Measurements from ENCODE around the gene FAM83C. TPM values are rescaled to one million over a fixed set of nuclear protein-coding genes. Genes with fewer than 3 reads are reported as not detected.

Gene FAM83C
- total and polyA plus RNA-seq, 9 of the 15 experiments (the other 6 are each of a cell fraction or from before 2014, with no cell fraction given): not detected

GRCh38 chr20:35271073-35271882, 20.9 kb downstream of the FAM83C start (continued):
- 0 out of 2 replicates have a peak, but pooled peaks have one; percentile 22 for TF ChIP-seq RB1 (IDR thresholded peaks at IDR 0.05; ENCODE audit: low read depth)
- TF ChIP-seq TBP (optimal IDR thresholded peaks at IDR 0.05; ENCODE audit: low read depth, low read length): peak; percentile 31
- TF ChIP-seq STAT5B (CRISPR knock-in tag; IDR thresholded peaks at IDR 0.05): no peak
- TF ChIP-seq ZSCAN32 (CRISPR knock-in tag; IDR thresholded peaks at IDR 0.05): no peak
- no peak for TF ChIP-seq RAD21 (CRISPR knock-in tag; conservative IDR thresholded peaks at IDR 0.05 in 1 of 2, IDR thresholded peaks at IDR 0.05 in 1 of 2)
- TF ChIP-seq ARNT (IDR thresholded peaks at IDR 0.05): 0 out of 4 replicates have a peak, but pooled peaks of 1 of the 2 experiments have one; percentile 17
- TF ChIP-seq, protein P1, sequence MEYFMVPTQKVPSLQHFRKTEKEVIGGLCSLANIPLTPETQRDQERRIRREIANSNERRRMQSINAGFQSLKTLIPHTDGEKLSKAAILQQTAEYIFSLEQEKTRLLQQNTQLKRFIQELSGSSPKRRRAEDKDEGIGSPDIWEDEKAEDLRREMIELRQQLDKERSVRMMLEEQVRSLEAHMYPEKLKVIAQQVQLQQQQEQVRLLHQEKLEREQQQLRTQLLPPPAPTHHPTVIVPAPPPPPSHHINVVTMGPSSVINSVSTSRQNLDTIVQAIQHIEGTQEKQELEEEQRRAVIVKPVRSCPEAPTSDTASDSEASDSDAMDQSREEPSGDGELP (CRISPR knock-in tag; IDR thresholded peaks at IDR 0.05; ENCODE audit: borderline replicate concordance): no peak
- TF ChIP-seq DPF2 (IDR thresholded peaks at IDR 0.05): peak; percentile 62; the same call in 1 of the 2 replicates
- no peak for TF ChIP-seq BDP1 (IDR thresholded peaks at IDR 0.05; ENCODE audit: insufficient read depth, insufficient read length)
- no peak for TF ChIP-seq TAF9B (IDR thresholded peaks at IDR 0.05; ENCODE audit: partially characterized antibody)
- TF ChIP-seq POLR2AphosphoS5 (IDR thresholded peaks at IDR 0.05; ENCODE audit: control insufficient read depth, insufficient read depth, low read depth, low read length): no peak
- TF ChIP-seq CREB5 (CRISPR knock-in tag; IDR thresholded peaks at IDR 0.05): no peak
- TF ChIP-seq YBX1 (IDR thresholded peaks at IDR 0.05): no peak
- no peak for TF ChIP-seq ZC3H4 (CRISPR knock-in tag; IDR thresholded peaks at IDR 0.05; ENCODE audit: borderline replicate concordance)
- TF ChIP-seq TAF1 (IDR thresholded peaks at IDR 0.05; ENCODE audit: control insufficient read depth, extremely low read depth, insufficient read depth, low read length, severe bottlenecking): peak; percentile 26
- no peak for TF ChIP-seq ZZZ3 (IDR thresholded peaks at IDR 0.05)
- TF ChIP-seq, protein P2, sequence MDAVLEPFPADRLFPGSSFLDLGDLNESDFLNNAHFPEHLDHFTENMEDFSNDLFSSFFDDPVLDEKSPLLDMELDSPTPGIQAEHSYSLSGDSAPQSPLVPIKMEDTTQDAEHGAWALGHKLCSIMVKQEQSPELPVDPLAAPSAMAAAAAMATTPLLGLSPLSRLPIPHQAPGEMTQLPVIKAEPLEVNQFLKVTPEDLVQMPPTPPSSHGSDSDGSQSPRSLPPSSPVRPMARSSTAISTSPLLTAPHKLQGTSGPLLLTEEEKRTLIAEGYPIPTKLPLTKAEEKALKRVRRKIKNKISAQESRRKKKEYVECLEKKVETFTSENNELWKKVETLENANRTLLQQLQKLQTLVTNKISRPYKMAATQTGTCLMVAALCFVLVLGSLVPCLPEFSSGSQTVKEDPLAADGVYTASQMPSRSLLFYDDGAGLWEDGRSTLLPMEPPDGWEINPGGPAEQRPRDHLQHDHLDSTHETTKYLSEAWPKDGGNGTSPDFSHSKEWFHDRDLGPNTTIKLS (IDR thresholded peaks at IDR 0.05; ENCODE audit: borderline replicate concordance, low read depth): no peak
- peak; percentile 86 for TF ChIP-seq JUND (IDR thresholded peaks at IDR 0.05; ENCODE audit: borderline replicate concordance, low read depth, low read length)
- peak; percentile 79; the same call in 2 of the 3 replicates for TF ChIP-seq JUND (tag; IDR thresholded peaks at IDR 0.05; ENCODE audit: borderline replicate concordance, low read depth, low read length)
- TF ChIP-seq SMARCE1 (IDR thresholded peaks at IDR 0.05): 0 out of 2 replicates have a peak, but pooled peaks have one; percentile 41
- peak; percentile 82 for TF ChIP-seq NFE2 (IDR thresholded peaks at IDR 0.05; ENCODE audit: low read depth)
- TF ChIP-seq, protein P3, sequence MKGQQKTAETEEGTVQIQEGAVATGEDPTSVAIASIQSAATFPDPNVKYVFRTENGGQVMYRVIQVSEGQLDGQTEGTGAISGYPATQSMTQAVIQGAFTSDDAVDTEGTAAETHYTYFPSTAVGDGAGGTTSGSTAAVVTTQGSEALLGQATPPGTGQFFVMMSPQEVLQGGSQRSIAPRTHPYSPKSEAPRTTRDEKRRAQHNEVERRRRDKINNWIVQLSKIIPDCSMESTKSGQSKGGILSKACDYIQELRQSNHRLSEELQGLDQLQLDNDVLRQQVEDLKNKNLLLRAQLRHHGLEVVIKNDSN (CRISPR knock-in tag; IDR thresholded peaks at IDR 0.05): peak; percentile 83
- peak; percentile 85 for TF ChIP-seq JUN (IDR thresholded peaks at IDR 0.05; ENCODE audit: borderline replicate concordance, low read depth, low read length)
- no peak for TF ChIP-seq JUN (CRISPR knock-in tag; IDR thresholded peaks at IDR 0.05; ENCODE audit: borderline replicate concordance)
- no peak for TF ChIP-seq ADNP (tag; IDR thresholded peaks at IDR 0.05)
